ENCODE data around the gene GRHPR.

Gene GRHPR

DNA sequence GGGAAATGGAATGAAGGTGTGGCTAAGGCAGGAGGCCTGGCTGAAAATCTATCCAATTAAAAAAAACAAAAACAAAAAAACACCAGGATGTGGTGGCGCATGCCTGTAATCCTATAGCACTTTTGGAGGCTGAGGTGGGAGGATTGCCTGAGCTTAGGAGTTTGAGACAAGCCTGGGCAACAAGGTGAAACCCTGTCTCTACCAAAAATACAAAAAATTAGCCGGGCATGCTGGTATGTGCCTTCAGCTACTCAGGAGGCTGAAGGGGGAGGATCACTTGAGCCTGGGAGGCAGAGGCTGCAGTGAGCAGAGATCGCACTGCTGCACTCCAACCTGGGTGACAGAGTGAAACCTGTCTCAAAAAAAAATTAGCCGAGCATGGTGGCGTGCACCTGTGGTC is 21.1 kb downstream of the GRHPR start:
- Histone ChIP-seq H3K27ac (ENCODE audit: insufficient read depth, low read length, poor library complexity, severe bottlenecking) (no peak overlapping the region), H3K4me3 (ENCODE audit: insufficient read depth, low read depth, low read length, poor library complexity, severe bottlenecking) (no peak overlapping the region), H3K9me3 (ENCODE audit: control insufficient read depth, low read length) (no peaks in the 10 kb centered on the region), H3K36me3 (ENCODE audit: control insufficient read depth, insufficient read depth, low read length) (peaks cover 37% of the 10 kb centered on the region), H3K27me3 (replicated peaks; ENCODE audit: control insufficient read depth, insufficient read depth, low read length, poor library complexity, severe bottlenecking) (no peaks in the 10 kb centered on the region), H3K4me1 (ENCODE audit: control insufficient read depth, insufficient read depth, low read length, poor library complexity, severe bottlenecking) (no peaks in the 10 kb centered on the region)
- no peak for DNase-seq

DNA sequence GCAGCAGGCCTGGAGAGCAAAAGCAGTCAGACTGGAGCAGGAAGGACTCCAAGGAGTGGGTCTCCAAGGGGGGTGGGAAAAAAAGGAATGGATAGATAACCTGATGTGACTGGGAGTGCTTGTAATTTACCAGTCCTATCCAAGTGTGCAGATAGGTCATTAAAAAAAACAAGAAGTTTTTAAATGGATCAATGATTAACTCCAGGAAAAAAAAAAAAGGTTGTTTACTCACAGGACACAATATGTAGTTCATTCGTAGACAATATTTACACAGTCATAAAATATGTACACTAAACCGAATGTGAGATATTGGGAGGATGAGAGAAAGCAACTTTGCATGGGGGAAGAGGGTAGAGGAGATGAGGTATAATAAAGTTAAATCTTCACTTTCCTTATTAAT is 22.4 kb downstream of the GRHPR start:
- no peaks in the 10 kb centered on the region for H3K9me3 ChIP-seq (ENCODE audit: control insufficient read depth, low read length)
- H3K27me3 ChIP-seq (replicated peaks; ENCODE audit: control insufficient read depth, insufficient read depth, low read length, poor library complexity, severe bottlenecking) = no peaks in the 10 kb centered on the region
- peaks cover 24% of the 10 kb centered on the region for H3K36me3 ChIP-seq (ENCODE audit: control insufficient read depth, insufficient read depth, low read length)
- H3K4me1 ChIP-seq (ENCODE audit: control insufficient read depth, insufficient read depth, low read length, poor library complexity, severe bottlenecking) = no peaks in the 10 kb centered on the region
- no peak overlapping the region for H3K4me3 ChIP-seq (ENCODE audit: insufficient read depth, low read depth, low read length, poor library complexity, severe bottlenecking)
- DNase-seq = no peak
- H3K27ac ChIP-seq (ENCODE audit: insufficient read depth, low read length, poor library complexity, severe bottlenecking) = no peak overlapping the region

DNA sequence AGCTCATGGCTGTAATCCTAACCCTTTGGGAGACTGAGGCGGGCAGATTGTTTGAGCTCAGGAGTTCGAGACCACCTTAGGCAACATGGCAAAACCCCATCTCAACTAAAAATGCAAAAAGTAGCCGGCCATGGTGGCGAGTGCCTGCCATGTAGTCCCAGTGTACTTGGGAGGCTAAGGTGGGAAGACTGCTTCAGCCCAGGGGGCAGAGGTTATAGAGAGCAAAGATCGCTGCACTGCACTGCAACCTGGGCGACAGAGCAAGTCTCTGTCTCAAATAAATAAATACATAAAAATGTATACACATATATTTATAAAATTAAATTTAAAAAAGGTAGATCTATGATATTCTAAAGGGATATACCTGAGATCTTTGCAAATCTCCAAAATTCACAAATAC is 23.3 kb downstream of the GRHPR start:
- no peaks in the 10 kb centered on the region for H3K27me3 ChIP-seq (replicated peaks; ENCODE audit: control insufficient read depth, insufficient read depth, low read length, poor library complexity, severe bottlenecking)
- H3K27ac ChIP-seq (ENCODE audit: insufficient read depth, low read length, poor library complexity, severe bottlenecking) = no peak overlapping the region
- DNase-seq = no peak
- no peaks in the 10 kb centered on the region for H3K4me1 ChIP-seq (ENCODE audit: control insufficient read depth, insufficient read depth, low read length, poor library complexity, severe bottlenecking)
- H3K36me3 ChIP-seq (ENCODE audit: control insufficient read depth, insufficient read depth, low read length) = peaks cover 16% of the 10 kb centered on the region
- H3K9me3 ChIP-seq (ENCODE audit: control insufficient read depth, low read length) = no peaks in the 10 kb centered on the region
- no peak overlapping the region for H3K4me3 ChIP-seq (ENCODE audit: insufficient read depth, low read depth, low read length, poor library complexity, severe bottlenecking)

DNA sequence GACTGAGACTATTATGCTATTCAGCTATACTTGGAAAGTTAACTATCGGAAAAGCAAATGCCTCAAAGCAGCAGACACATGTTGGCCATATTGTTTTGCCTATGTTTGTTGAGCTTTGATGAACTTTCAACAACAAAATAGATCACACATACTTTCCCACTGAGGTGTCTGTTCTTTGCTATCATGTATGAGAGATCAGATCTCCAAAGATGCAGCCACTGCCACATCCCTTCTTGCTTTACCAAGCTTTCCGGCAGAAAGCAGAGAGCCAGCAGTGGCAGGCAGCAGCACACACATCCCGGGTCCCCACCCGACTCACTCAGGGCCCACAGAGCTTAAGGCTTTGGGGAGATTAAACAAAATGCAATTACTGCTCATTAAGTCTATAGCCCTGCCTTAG is 23.9 kb downstream of the GRHPR start:
- peaks cover 10% of the 10 kb centered on the region for H3K36me3 ChIP-seq (ENCODE audit: control insufficient read depth, insufficient read depth, low read length)
- no peak for DNase-seq
- H3K27me3 ChIP-seq (replicated peaks; ENCODE audit: control insufficient read depth, insufficient read depth, low read length, poor library complexity, severe bottlenecking) = no peaks in the 10 kb centered on the region
- no peak overlapping the region for H3K27ac ChIP-seq (ENCODE audit: insufficient read depth, low read length, poor library complexity, severe bottlenecking)
- H3K9me3 ChIP-seq (ENCODE audit: control insufficient read depth, low read length) = no peaks in the 10 kb centered on the region
- no peaks in the 10 kb centered on the region for H3K4me1 ChIP-seq (ENCODE audit: control insufficient read depth, insufficient read depth, low read length, poor library complexity, severe bottlenecking)
- no peak overlapping the region for H3K4me3 ChIP-seq (ENCODE audit: insufficient read depth, low read depth, low read length, poor library complexity, severe bottlenecking)

DNA sequence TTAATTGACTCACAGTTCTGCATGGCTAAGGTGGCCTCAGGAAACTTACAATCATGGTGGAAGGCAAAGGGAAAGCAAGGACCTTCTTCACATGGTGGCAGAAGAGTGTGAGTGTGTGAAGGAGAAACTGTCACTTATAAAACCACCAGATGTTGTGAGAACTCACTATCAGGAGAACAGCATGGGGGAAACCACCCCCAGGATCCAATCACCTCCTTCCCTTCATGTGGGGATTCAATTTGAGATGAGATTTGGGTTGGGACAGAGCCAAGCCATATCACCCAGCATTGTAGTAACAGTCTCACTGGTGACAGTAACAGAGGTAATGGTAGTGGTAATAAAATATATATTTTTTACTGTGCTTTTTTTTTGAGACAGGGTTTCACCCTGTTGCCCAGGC is 24.6 kb downstream of the GRHPR start:
- H3K9me3 ChIP-seq (ENCODE audit: control insufficient read depth, low read length) = no peaks in the 10 kb centered on the region
- no peaks in the 10 kb centered on the region for H3K27me3 ChIP-seq (replicated peaks; ENCODE audit: control insufficient read depth, insufficient read depth, low read length, poor library complexity, severe bottlenecking)
- peaks cover 3% of the 10 kb centered on the region for H3K36me3 ChIP-seq (ENCODE audit: control insufficient read depth, insufficient read depth, low read length)
- DNase-seq = no peak
- H3K27ac ChIP-seq (ENCODE audit: insufficient read depth, low read length, poor library complexity, severe bottlenecking) = no peak overlapping the region
- H3K4me1 ChIP-seq (ENCODE audit: control insufficient read depth, insufficient read depth, low read length, poor library complexity, severe bottlenecking) = no peaks in the 10 kb centered on the region
- no peak overlapping the region for H3K4me3 ChIP-seq (ENCODE audit: insufficient read depth, low read depth, low read length, poor library complexity, severe bottlenecking)

DNA sequence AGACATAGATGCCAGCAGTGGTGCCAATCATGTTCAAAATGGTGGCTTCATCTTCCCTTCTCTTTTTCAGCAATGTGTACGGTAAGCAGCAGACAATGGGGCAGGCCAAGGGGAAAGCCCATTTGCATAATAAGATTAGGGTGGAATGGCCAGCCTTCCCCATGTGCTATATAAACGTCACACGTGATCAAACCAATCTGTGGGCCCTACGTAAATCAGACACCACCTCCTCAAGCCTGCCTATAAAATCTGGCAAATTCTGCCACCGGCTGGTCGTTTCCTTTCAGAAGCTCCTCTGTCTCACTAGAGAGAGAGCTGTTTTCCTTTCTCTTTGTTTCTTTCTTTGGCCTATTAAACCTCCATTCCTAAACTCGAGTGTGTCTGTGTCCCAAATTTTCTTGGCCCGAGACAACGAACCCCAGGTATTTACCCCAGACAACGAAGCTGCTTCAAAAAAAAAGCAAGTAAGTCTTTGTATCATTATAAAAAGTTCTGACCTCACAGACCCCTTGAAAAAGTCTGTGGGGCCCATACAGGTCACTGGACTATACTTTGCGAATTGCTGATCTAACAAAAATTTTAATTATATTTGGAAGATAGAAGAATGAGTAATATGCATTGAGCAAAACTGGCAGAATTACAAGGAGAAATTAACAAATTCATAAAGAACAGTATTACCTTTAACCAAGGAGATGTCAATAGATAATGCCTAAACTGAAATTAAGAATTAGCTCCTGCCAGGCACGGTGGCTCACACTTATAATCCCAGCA is 27.6 kb downstream of the GRHPR start:
- no peak for DNase-seq
- Histone ChIP-seq H3K27me3 (replicated peaks; ENCODE audit: control insufficient read depth, insufficient read depth, low read length, poor library complexity, severe bottlenecking) (no peaks in the 10 kb centered on the region), H3K4me3 (ENCODE audit: insufficient read depth, low read depth, low read length, poor library complexity, severe bottlenecking) (no peak overlapping the region), H3K36me3 (ENCODE audit: control insufficient read depth, insufficient read depth, low read length) (no peaks in the 10 kb centered on the region), H3K4me1 (ENCODE audit: control insufficient read depth, insufficient read depth, low read length, poor library complexity, severe bottlenecking) (no peaks in the 10 kb centered on the region), H3K27ac (ENCODE audit: insufficient read depth, low read length, poor library complexity, severe bottlenecking) (no peak overlapping the region), H3K9me3 (ENCODE audit: control insufficient read depth, low read length) (no peaks in the 10 kb centered on the region)

DNA sequence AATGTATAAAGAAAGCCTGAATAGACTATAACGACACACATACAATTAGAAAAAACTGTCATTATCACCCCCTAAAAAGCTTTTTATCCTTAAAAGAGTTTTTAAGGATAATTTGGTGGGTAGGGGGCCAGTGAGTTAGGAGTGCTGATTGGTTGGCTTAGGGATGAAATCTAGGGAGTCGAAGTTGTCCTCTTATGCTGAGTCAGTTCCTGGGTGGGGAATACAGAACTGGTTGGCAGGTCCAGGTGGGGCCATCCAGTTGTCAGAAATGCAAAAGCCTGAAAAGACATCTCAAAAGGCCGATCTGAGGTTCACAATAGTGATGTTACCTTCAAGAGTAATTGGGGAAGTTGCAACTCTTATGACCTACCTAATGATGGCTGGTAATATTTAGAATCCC is 29.1 kb downstream of the GRHPR start:
- no peak overlapping the region for H3K27ac ChIP-seq (ENCODE audit: insufficient read depth, low read length, poor library complexity, severe bottlenecking)
- H3K4me1 ChIP-seq (ENCODE audit: control insufficient read depth, insufficient read depth, low read length, poor library complexity, severe bottlenecking) = no peaks in the 10 kb centered on the region
- no peak for DNase-seq
- H3K9me3 ChIP-seq (ENCODE audit: control insufficient read depth, low read length) = no peaks in the 10 kb centered on the region
- no peaks in the 10 kb centered on the region for H3K36me3 ChIP-seq (ENCODE audit: control insufficient read depth, insufficient read depth, low read length)
- no peak overlapping the region for H3K4me3 ChIP-seq (ENCODE audit: insufficient read depth, low read depth, low read length, poor library complexity, severe bottlenecking)
- no peaks in the 10 kb centered on the region for H3K27me3 ChIP-seq (replicated peaks; ENCODE audit: control insufficient read depth, insufficient read depth, low read length, poor library complexity, severe bottlenecking)

DNA sequence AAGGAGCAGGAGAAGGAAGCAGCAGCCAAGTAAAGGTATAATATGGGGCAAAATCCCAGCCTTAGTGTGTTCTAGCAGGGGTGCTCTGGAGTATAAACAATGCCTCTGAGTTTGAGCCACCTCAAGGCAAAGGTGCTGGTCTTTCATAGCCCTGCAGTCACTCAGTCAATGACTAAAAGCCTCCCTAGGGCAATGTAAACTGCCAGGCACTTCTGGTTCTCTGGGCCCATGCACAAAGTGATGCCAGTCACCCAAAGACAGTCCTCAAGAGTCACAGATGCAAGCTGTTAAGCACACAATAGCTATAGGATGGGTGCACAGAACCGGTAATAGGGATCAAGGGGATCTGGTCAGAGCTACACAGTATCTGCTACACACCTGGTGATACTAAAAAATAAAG is 30.1 kb downstream of the GRHPR start:
- DNase-seq = no peak
- H3K36me3 ChIP-seq (ENCODE audit: control insufficient read depth, insufficient read depth, low read length) = no peaks in the 10 kb centered on the region
- no peaks in the 10 kb centered on the region for H3K9me3 ChIP-seq (ENCODE audit: control insufficient read depth, low read length)
- H3K4me1 ChIP-seq (ENCODE audit: control insufficient read depth, insufficient read depth, low read length, poor library complexity, severe bottlenecking) = no peaks in the 10 kb centered on the region
- no peaks in the 10 kb centered on the region for H3K27me3 ChIP-seq (replicated peaks; ENCODE audit: control insufficient read depth, insufficient read depth, low read length, poor library complexity, severe bottlenecking)
- H3K27ac ChIP-seq (ENCODE audit: insufficient read depth, low read length, poor library complexity, severe bottlenecking) = no peak overlapping the region
- H3K4me3 ChIP-seq (ENCODE audit: insufficient read depth, low read depth, low read length, poor library complexity, severe bottlenecking) = no peak overlapping the region

DNA sequence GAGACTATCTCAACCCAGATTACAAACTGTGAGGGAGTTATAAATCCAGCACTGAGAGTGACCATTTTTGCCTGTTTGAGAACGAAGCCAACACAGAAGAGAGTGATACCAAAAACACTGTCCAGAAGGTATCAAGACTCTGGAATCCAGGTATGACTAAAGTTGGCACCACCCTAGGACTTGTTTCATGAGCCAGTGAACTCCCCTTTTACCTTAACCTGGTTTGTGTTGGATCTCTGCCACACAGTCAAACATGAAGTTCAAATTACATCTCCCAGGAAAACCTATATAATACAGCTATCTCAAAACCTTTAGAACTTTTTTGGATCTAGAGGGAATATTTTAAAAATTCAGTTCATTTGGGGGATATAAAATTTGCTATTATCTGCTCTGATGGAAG is 31.3 kb downstream of the GRHPR start:
- Histone ChIP-seq H3K4me1 (ENCODE audit: control insufficient read depth, insufficient read depth, low read length, poor library complexity, severe bottlenecking) (no peaks in the 10 kb centered on the region), H3K9me3 (ENCODE audit: control insufficient read depth, low read length) (no peaks in the 10 kb centered on the region), H3K4me3 (ENCODE audit: insufficient read depth, low read depth, low read length, poor library complexity, severe bottlenecking) (no peak overlapping the region), H3K27ac (ENCODE audit: insufficient read depth, low read length, poor library complexity, severe bottlenecking) (no peak overlapping the region), H3K27me3 (replicated peaks; ENCODE audit: control insufficient read depth, insufficient read depth, low read length, poor library complexity, severe bottlenecking) (no peaks in the 10 kb centered on the region), H3K36me3 (ENCODE audit: control insufficient read depth, insufficient read depth, low read length) (no peaks in the 10 kb centered on the region)
- DNase-seq = no peak

DNA sequence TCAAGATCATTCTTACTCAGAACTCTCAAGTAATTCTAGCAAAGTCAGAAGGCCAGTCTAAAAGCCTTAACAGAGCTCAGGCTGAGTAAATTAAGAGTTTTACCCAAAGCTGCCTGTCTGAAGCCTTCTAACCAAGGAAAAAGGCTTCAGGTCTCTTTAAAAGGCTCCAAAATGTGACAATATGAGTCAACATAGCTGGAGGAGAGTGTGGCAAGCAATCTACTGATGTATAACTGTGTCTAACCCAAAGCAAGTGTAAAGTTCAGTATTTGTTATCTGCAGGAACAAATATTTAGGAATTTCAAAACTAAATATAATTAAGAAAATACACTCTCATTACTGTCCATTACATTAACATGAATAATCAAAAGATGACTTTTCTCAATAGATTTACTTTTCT is 31.7 kb downstream of the GRHPR start:
- Histone ChIP-seq H3K27me3 (replicated peaks; ENCODE audit: control insufficient read depth, insufficient read depth, low read length, poor library complexity, severe bottlenecking) (no peaks in the 10 kb centered on the region), H3K4me3 (ENCODE audit: insufficient read depth, low read depth, low read length, poor library complexity, severe bottlenecking) (no peak overlapping the region), H3K9me3 (ENCODE audit: control insufficient read depth, low read length) (no peaks in the 10 kb centered on the region), H3K27ac (ENCODE audit: insufficient read depth, low read length, poor library complexity, severe bottlenecking) (no peak overlapping the region), H3K4me1 (ENCODE audit: control insufficient read depth, insufficient read depth, low read length, poor library complexity, severe bottlenecking) (no peaks in the 10 kb centered on the region), H3K36me3 (ENCODE audit: control insufficient read depth, insufficient read depth, low read length) (no peaks in the 10 kb centered on the region)
- DNase-seq = no peak

Measured in effector memory CD4-positive, alpha-beta T cell (primary cell).